Activated CD4-positive, alpha-beta memory T cell treated with anti-CD3 and anti-CD28 coated beads, Interleukin-2, amount 10 ng/mL, durations not matched to agents 7 days and 5 days (primary cell): ENCODE results near the gene COX18. TPM values are rescaled to one million over a fixed set of nuclear protein-coding genes. Genes with fewer than 3 reads are reported as not detected.

Experiments used
- CTCF ChIA-PET: fragments of 350-600 bp; sonication (Branson Sonifier 250); formaldehyde crosslinking; loops from one replicate; lab custom pipeline; 2021; ENCODE audit warnings: antibody characterized with exemption, inconsistent platforms; lab: Charles Lee
- POLR2A ChIA-PET: fragments of 350-600 bp; sonication (Branson Sonifier 250); formaldehyde crosslinking; loops from one replicate; lab custom pipeline; 2021; ENCODE audit warnings: antibody characterized with exemption; lab: Charles Lee
- DNase-seq: peaks from one replicate; pipeline ENCODE4 v3.0.0-alpha.2; 2020
- H3K27ac Mint-ChIP-seq: one replicate; pipeline ENCODE4 v1.8.0; 2021; ENCODE audit warnings: mild to moderate bottlenecking, mixed read lengths
- H3K27me3 Mint-ChIP-seq: one replicate; pipeline ENCODE4 v1.8.0; 2021; ENCODE audit warnings: mixed read lengths
- H3K36me3 Mint-ChIP-seq: one replicate; pipeline ENCODE4 v1.8.0; 2021; ENCODE audit warnings: low read depth, mixed read lengths
- H3K4me1 Mint-ChIP-seq: one replicate; pipeline ENCODE4 v1.8.0; 2021; ENCODE audit warnings: mixed read lengths
- H3K4me3 Mint-ChIP-seq: one replicate; pipeline ENCODE4 v1.8.0; 2021; ENCODE audit warnings: mild to moderate bottlenecking, mixed read lengths
- H3K9me3 Mint-ChIP-seq: one replicate; pipeline ENCODE4 v1.8.0; 2021; ENCODE audit warnings: mixed read lengths
- total RNA-seq, 2 experiments: library from RNA; stranded (reverse); gene quantifications; one replicate each; pipeline ENCODE4 v1.2.3, GENCODE V29; 2021

COX18 gene, protein sequence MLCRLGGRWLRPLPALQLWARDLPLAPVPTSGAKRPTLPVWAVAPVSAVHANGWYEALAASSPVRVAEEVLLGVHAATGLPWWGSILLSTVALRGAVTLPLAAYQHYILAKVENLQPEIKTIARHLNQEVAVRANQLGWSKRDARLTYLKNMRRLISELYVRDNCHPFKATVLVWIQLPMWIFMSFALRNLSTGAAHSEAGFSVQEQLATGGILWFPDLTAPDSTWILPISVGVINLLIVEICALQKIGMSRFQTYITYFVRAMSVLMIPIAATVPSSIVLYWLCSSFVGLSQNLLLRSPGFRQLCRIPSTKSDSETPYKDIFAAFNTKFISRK
- total RNA-seq: 10 to 100 TPM; 14.5 to 14.9 TPM

DNA sequence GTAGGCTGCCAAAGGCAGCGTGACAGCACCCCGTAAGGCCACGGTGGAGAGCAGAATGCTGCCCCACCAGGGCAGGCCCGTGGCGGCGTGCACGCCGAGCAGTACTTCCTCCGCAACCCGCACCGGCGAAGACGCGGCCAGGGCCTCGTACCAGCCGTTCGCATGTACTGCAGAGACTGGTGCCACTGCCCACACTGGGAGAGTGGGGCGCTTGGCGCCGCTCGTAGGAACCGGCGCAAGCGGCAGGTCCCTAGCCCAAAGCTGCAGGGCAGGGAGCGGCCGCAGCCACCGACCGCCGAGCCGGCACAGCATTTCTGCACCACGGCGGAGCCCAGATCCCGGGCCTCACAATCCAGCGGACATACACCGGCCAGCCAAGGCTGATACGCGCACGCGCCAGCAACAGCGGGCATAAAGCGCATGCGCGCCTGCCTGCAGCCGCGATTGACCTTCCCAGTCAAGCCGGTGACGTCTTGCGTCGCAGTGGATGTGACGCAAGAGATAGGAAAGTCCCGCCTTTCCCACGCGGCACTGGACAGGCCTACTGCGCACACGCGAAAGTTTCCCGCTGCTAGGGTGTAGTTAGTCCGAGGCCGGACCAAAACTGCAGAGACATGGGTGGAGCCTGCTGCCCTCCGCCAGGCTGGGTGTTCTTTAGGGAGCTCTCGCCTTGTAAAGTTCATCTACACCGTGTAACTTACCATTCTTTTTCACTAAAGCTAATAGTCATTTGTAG is at the start of gene COX18:
TSS of gene COX18 (minus strand) at position 379 of the 736 bp plus-strand sequence. CDS start at position 312, 67 bp downstream.
- ChIA-PET CTCF (interaction anchor here (0.6 to 2.4 kb wide), 3 partner anchors 17 to 188 kb away, joined by 3 to 8 read pairs (median 3); no protein-coding TSS in a partner anchor), POLR2A (interaction anchor here (0.7 to 8.2 kb wide), 9 partner anchors 8 to 193 kb away, joined by 3 to 108 read pairs (median 5); partner anchors contain the start of gene ANKRD17)
- H3K4me3 Mint-ChIP-seq: peak within 1 kb of the TSS; percentile 83
- peak; percentile 96 for DNase-seq
- peaks cover 22% of the 10 kb centered on the region for H3K36me3 Mint-ChIP-seq
- H3K4me1 Mint-ChIP-seq: peaks cover 36% of the 10 kb centered on the region
- peak within 1 kb of the TSS; percentile 95 for H3K27ac Mint-ChIP-seq
- no peaks in the 10 kb centered on the region for H3K9me3 Mint-ChIP-seq
- no peaks in the 10 kb centered on the region for H3K27me3 Mint-ChIP-seq

DNA sequence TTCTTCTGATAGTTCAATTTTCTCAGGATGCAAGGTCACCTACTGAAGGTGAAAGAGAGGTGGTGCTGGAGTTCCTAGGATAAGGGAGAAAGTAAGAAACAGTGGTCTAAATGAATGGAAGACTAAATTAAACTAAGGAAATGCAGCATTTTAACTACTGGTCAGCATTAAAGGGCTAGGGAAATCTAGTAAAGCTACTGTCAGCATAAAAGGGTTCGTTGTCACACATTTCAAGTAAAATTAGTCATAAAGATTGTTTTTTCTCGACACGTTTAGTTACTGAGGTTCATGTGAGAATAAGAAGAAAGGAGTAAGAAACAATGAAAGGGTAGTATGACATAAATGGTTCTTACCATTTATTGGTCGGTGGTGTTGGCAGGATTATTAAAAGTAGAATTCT is 40.0 kb upstream of the COX18 start:
- Mint-ChIP-seq H3K9me3 (no peaks in the 10 kb centered on the region), H3K27me3 (no peaks in the 10 kb centered on the region), H3K4me1 (peaks cover 5% of the 10 kb centered on the region), H3K36me3 (peaks cover 22% of the 10 kb centered on the region), H3K4me3 (no peak overlapping the region), H3K27ac (no peak overlapping the region)
- CTCF ChIA-PET: interaction anchor here (0.6 kb wide), 1 partner anchor 27 kb away, joined by 5 read pairs; no protein-coding TSS in a partner anchor
- DNase-seq: no peak
- POLR2A ChIA-PET: no interaction called here

GRCh38 chr4:73104695-73105094 is 35.2 kb upstream of the COX18 start:
- DNase-seq: no peak
- no peak overlapping the region for H3K4me3 Mint-ChIP-seq
- peaks cover 6% of the 10 kb centered on the region for H3K4me1 Mint-ChIP-seq
- ChIA-PET CTCF (no interaction called here), POLR2A (interaction anchor here (1.0 to 1.2 kb wide), 3 partner anchors 8 to 43 kb away, joined by 3 read pairs; no protein-coding TSS in a partner anchor)
- no peaks in the 10 kb centered on the region for H3K27me3 Mint-ChIP-seq
- no peaks in the 10 kb centered on the region for H3K9me3 Mint-ChIP-seq
- H3K27ac Mint-ChIP-seq: no peak overlapping the region
- H3K36me3 Mint-ChIP-seq: peaks cover 25% of the 10 kb centered on the region

- CTCF ChIA-PET: interaction anchor here (0.7 kb wide), 1 partner anchor 12 kb away, joined by 3 read pairs; no protein-coding TSS in a partner anchor
- Mint-ChIP-seq H3K9me3 (no peaks in the 10 kb centered on the region), H3K36me3 (peaks cover 30% of the 10 kb centered on the region), H3K4me3 (no peak overlapping the region), H3K27ac (no peak overlapping the region), H3K4me1 (peaks cover 6% of the 10 kb centered on the region), H3K27me3 (no peaks in the 10 kb centered on the region)
- DNase-seq: no peak
- POLR2A ChIA-PET: interaction anchor here (1.0 to 1.2 kb wide), 3 partner anchors 8 to 44 kb away, joined by 3 read pairs; no protein-coding TSS in a partner anchor
Observed at GRCh38 chr4:73103799-73104503, 34.4 kb upstream of the COX18 start.

- Mint-ChIP-seq H3K4me1 (peaks cover under 1% of the 10 kb centered on the region), H3K4me3 (no peak overlapping the region), H3K36me3 (peaks cover 39% of the 10 kb centered on the region), H3K9me3 (no peaks in the 10 kb centered on the region), H3K27ac (no peak overlapping the region), H3K27me3 (no peaks in the 10 kb centered on the region)
- DNase-seq: no peak
- ChIA-PET CTCF (no interaction called here), POLR2A (no interaction called here)
Observed at GRCh38 chr4:73099143-73099542, 29.6 kb upstream of the COX18 start.

DNA sequence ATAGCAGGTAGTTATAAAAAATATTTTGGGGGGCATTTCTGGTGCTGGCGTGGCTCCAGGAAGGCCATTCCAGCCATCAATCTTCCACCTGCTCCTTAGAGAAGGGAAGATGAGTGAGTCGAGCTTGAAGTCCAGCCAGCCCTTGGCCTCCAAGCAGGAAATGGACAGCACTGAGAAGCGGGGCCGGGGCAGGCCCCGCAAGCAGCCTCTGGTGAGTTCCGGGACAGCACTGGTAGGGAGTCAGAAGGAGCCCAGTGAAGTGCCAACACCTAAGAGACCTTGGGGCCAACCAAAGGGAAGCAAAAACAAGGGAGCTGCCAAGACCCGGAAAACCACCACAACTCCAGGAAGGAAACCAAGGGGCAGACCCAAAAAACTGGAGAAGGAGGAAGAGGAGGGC is 29.2 kb upstream of the COX18 start:
- Mint-ChIP-seq H3K27ac (no peak overlapping the region), H3K9me3 (no peaks in the 10 kb centered on the region), H3K4me3 (no peak overlapping the region)

GRCh38 chr4:73098016-73098415 is 28.5 kb upstream of the COX18 start:
- POLR2A ChIA-PET: no interaction called here
- Mint-ChIP-seq H3K4me1 (no peaks in the 10 kb centered on the region), H3K27ac (no peak overlapping the region), H3K36me3 (peaks cover 38% of the 10 kb centered on the region), H3K9me3 (no peaks in the 10 kb centered on the region), H3K4me3 (no peak overlapping the region), H3K27me3 (no peaks in the 10 kb centered on the region)
- DNase-seq: no peak
- CTCF ChIA-PET: interaction anchor here (1.1 to 1.5 kb wide), 2 partner anchors 9 to 159 kb away, joined by 3 to 4 read pairs; no protein-coding TSS in a partner anchor

More for the DNA sequence above, 29.2 kb upstream of the COX18 start:
- Mint-ChIP-seq H3K4me1 (no peaks in the 10 kb centered on the region), H3K36me3 (peaks cover 38% of the 10 kb centered on the region), H3K27me3 (no peaks in the 10 kb centered on the region)
- no peak for DNase-seq
- POLR2A ChIA-PET: no interaction called here
- CTCF ChIA-PET: interaction anchor here (1.5 kb wide), 1 partner anchor 159 kb away, joined by 4 read pairs; no protein-coding TSS in a partner anchor

DNA sequence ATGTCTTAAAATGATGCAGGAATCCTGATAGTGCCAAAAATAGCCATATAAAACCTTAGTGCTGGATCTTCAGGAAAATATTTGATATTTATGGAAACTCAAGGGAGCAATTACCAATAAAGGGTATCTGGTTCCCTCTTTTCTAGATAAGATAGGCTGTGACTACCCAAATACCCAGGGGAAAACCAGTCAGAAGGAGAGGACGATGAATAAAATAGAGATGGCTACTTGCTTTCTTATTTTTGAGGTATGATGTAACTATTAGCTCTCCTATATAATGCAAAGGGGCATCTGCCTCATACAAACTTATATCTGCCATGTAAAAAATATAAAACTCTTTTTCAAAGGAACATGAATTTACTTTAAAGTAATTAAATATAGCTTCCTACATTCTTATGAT is 23.4 kb upstream of the COX18 start:
- CTCF ChIA-PET: no interaction called here
- POLR2A ChIA-PET: interaction anchor here (0.9 to 1.5 kb wide), 2 partner anchors 11 to 23 kb away, joined by 3 read pairs; no protein-coding TSS in a partner anchor
- Mint-ChIP-seq H3K4me1 (no peaks in the 10 kb centered on the region), H3K4me3 (no peak overlapping the region), H3K9me3 (no peaks in the 10 kb centered on the region), H3K27me3 (no peaks in the 10 kb centered on the region), H3K36me3 (peaks cover 38% of the 10 kb centered on the region), H3K27ac (no peak overlapping the region)
- no peak for DNase-seq

GRCh38 chr4:73090738-73091137 is 21.2 kb upstream of the COX18 start:
- Mint-ChIP-seq H3K4me3 (no peak overlapping the region), H3K9me3 (no peaks in the 10 kb centered on the region), H3K27ac (no peak overlapping the region), H3K36me3 (peaks cover 35% of the 10 kb centered on the region), H3K4me1 (peaks cover 8% of the 10 kb centered on the region), H3K27me3 (no peaks in the 10 kb centered on the region)
- CTCF ChIA-PET: no interaction called here
- DNase-seq: no peak
- POLR2A ChIA-PET: interaction anchor here (3.5 kb wide), 1 partner anchor 20 kb away, joined by 18 read pairs; the partner anchor contains the start of gene COX18

DNA sequence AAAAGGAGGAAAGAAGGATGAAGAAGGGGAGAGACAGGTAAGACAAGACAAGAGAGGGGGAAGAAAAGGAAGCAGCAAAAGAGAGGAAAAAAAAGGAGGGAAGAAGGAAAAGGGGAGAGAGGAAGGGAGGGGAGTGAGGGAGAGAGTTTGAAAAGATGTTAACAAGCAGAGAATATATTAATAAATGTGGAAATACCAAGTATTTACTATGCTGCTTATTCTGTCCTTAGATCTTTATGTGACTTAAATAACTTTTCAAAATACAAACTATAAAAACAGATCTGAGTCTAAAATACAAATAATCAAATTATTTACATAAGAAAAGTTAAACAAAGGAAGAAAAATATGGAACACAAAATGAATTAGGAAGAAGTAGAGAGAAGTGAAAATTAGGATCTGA is 18.4 kb upstream of the COX18 start:
- Mint-ChIP-seq H3K36me3 (peaks cover 44% of the 10 kb centered on the region), H3K4me1 (peaks cover 8% of the 10 kb centered on the region), H3K27me3 (no peaks in the 10 kb centered on the region), H3K9me3 (no peaks in the 10 kb centered on the region), H3K27ac (no peak overlapping the region), H3K4me3 (no peak overlapping the region)
- ChIA-PET CTCF (no interaction called here), POLR2A (interaction anchor here (3.5 kb wide), 1 partner anchor 17 kb away, joined by 18 read pairs; the partner anchor contains the start of gene COX18)
- no peak for DNase-seq

DNA sequence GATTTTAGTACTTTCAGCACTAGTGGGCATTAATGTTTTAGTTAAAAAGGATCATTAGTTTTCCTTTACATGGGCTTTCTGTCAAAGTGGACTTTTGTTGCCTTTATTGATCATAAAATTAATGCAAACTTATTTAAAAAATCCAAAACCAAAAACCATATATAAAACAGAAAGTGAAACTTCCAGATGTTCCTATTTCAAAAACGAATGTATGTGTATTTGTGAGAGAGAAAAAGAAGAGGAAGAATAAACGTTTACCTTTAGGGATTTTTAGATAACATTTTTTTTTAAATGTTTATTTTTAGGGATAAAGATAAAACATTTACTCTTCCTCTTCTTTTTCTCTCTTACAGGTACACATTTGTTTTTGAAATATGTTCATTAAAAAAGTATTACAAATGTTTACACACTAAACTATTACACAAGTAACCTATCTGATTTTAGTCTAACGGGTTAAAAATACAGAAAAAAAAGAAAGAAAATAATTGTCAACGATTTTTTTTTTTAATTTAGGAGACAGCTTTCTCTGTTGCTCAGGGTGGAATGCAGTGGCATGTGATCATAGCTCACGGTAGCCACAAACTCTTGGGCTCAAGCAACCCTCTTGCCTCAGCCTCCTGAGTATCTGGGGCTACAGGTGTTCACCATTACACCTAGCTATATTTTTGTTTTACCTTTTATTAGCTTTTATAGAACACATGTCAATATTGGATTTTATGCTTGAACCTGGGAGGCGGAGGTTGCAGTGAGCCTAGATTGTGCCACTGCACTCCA is 16.8 kb upstream of the COX18 start:
- H3K27ac Mint-ChIP-seq: peak overlapping the region; percentile 56
- DNase-seq: no peak
- peaks cover 8% of the 10 kb centered on the region for H3K4me1 Mint-ChIP-seq
- H3K27me3 Mint-ChIP-seq: no peaks in the 10 kb centered on the region
- CTCF ChIA-PET: interaction anchor here (1.1 to 1.4 kb wide), 3 partner anchors 17 to 172 kb away, joined by 3 to 6 read pairs (median 6); partner anchors contain the start of genes ANKRD17 and COX18
- POLR2A ChIA-PET: interaction anchor here (1.3 to 1.9 kb wide), 3 partner anchors 16 to 172 kb away, joined by 4 to 5 read pairs (median 4); partner anchors contain the start of gene ANKRD17
- peaks cover 46% of the 10 kb centered on the region for H3K36me3 Mint-ChIP-seq
- no peaks in the 10 kb centered on the region for H3K9me3 Mint-ChIP-seq
- H3K4me3 Mint-ChIP-seq: peak overlapping the region; percentile 63
